ENCODE data around the gene KIF11.

The KIF11 gene

GRCh38 chr10:92591550-92592022, 1.3 kb upstream of the KIF11 start:
- DNase-seq (ENCODE audit: low read depth), result peak; percentile 82
- H3K4me3 ChIP-seq (ENCODE audit: low read depth, low read length), result peak overlapping the region; percentile 61
- TF ChIP-seq CTCF (IDR thresholded peaks at IDR 0.05; ENCODE audit: low read depth, low read length, missing control alignments), result no peak

GRCh38 chr10:92593619-92594588, 974 bp downstream of the KIF11 start:
- no peak for DNase-seq (ENCODE audit: low read depth)
- peak overlapping the region; percentile 61 for H3K4me3 ChIP-seq (ENCODE audit: low read depth, low read length)
- TF ChIP-seq CTCF (IDR thresholded peaks at IDR 0.05; ENCODE audit: low read depth, low read length, missing control alignments), result no peak

- TF ChIP-seq CTCF (IDR thresholded peaks at IDR 0.05; ENCODE audit: low read depth, low read length, missing control alignments), result no peak
- DNase-seq (ENCODE audit: low read depth), result no peak
- peak overlapping the region; percentile 61 for H3K4me3 ChIP-seq (ENCODE audit: low read depth, low read length)
Measured at GRCh38 chr10:92595505-92595904, 2.6 kb downstream of the KIF11 start.

GRCh38 chr10:92598321-92598720, 5.4 kb downstream of the KIF11 start:
- H3K4me3 ChIP-seq (ENCODE audit: low read depth, low read length), result no peak overlapping the region
- DNase-seq (ENCODE audit: low read depth), result no peak
- TF ChIP-seq CTCF (IDR thresholded peaks at IDR 0.05; ENCODE audit: low read depth, low read length, missing control alignments), result no peak

- no peak for TF ChIP-seq CTCF (IDR thresholded peaks at IDR 0.05; ENCODE audit: low read depth, low read length, missing control alignments)
- H3K4me3 ChIP-seq (ENCODE audit: low read depth, low read length), result no peak overlapping the region
- DNase-seq (ENCODE audit: low read depth), result no peak
Measured at GRCh38 chr10:92604841-92605240, 11.9 kb downstream of the KIF11 start.

- TF ChIP-seq CTCF (IDR thresholded peaks at IDR 0.05; ENCODE audit: low read depth, low read length, missing control alignments), result no peak
- no peak for DNase-seq (ENCODE audit: low read depth)
Measured at GRCh38 chr10:92615515-92615914, 22.6 kb downstream of the KIF11 start.

More at GRCh38 chr10:92615515-92615914, 22.6 kb downstream of the KIF11 start:
- no peak overlapping the region for H3K4me3 ChIP-seq (ENCODE audit: low read depth, low read length)

Data from GM12864 (cell line).